HEK293 (cell line): ENCODE data around the gene NFIX.

ENCODE experiments used
- CTCF ChIA-PET: fragments of 350-600 bp; formaldehyde crosslinking; extraction: SDS; loops from one replicate; lab custom pipeline; 2021; ENCODE audit warnings: antibody characterized with exemption; lab: Yijun Ruan, JAX
- POLR2A ChIA-PET: fragments of 300-600 bp; formaldehyde crosslinking; extraction: SDS; loops from one replicate; lab custom pipeline; 2020; ENCODE audit warnings: antibody characterized with exemption, inconsistent platforms; lab: Yijun Ruan, JAX
- H3K27ac ChIP-seq: fragments of 200-500 bp; sonication (Bioruptor generic); 2 replicates; pipeline ENCODE4 v1.5.1; 2014; ENCODE audit warnings: low read depth, low read length, control low read depth, inconsistent platforms; ENCODE audit errors: extremely low read depth
- H3K36me3 ChIP-seq, 2 experiments: fragments of 200-500 bp in 1 of 2; sonication (Bioruptor generic) in 1 of 2; 1 replicate in 1 of 2; 2 replicates in 1 of 2; pipeline ENCODE4 v1.5.1; 2014 to 2017; ENCODE audit warnings: inconsistent platforms in 2 of 2, low read length in 2 of 2; ENCODE audit not compliant: control insufficient read depth in 2 of 2, insufficient read depth in 1 of 2
- H3K4me1 ChIP-seq: fragments of 200-500 bp; sonication (Bioruptor generic); 2 replicates; pipeline ENCODE4 v1.5.1; 2014; ENCODE audit warnings: mild to moderate bottlenecking, low read length, inconsistent platforms; ENCODE audit not compliant: control insufficient read depth, insufficient read depth
- H3K4me3 ChIP-seq: 2 replicates; pipeline ENCODE4 v1.5.1; 2011; ENCODE audit warnings: low read depth, mild to moderate bottlenecking, control low read depth, low read length, moderate library complexity
- H3K9me3 ChIP-seq: fragments of 200-500 bp; sonication (Bioruptor generic); 2 replicates; pipeline ENCODE4 v1.5.1; 2014; ENCODE audit warnings: low read depth, low read length, inconsistent platforms; ENCODE audit not compliant: control insufficient read depth, insufficient read depth
- FEZF1 ChIP-seq: fragments of 450-650 bp; formaldehyde crosslinking; IDR thresholded peaks from 2 replicates; pipeline ENCODE4 v1.5.1; 2016; ENCODE audit warnings: missing biosample characterization, missing genetic modification characterization
- GLIS2 ChIP-seq: fragments of 450-650 bp; formaldehyde crosslinking; IDR thresholded peaks from 2 replicates; pipeline ENCODE4 v1.5.1; 2016; ENCODE audit warnings: missing biosample characterization, missing genetic modification characterization
- HOXD13 ChIP-seq: sonication (generic); formaldehyde crosslinking; IDR thresholded peaks from 2 replicates; pipeline ENCODE4 v1.8.0; 2022; ENCODE audit warnings: missing genetic modification reagents, borderline replicate concordance
- MEIS1 ChIP-seq: sonication (generic); formaldehyde crosslinking; IDR thresholded peaks from 2 replicates; pipeline ENCODE4 v1.8.1; 2022; ENCODE audit warnings: missing genetic modification reagents, mild to moderate bottlenecking, borderline replicate concordance
- PRDM1 ChIP-seq: fragments of 450-650 bp; formaldehyde crosslinking; IDR thresholded peaks from 2 replicates; pipeline ENCODE4; 2016; ENCODE audit warnings: missing biosample characterization, missing genetic modification characterization
- SCRT2 ChIP-seq: fragments of 450-650 bp; formaldehyde crosslinking; IDR thresholded peaks from 2 replicates; pipeline ENCODE4 v1.5.1; 2016; ENCODE audit warnings: missing biosample characterization, missing genetic modification characterization
- ZFP3 ChIP-seq: fragments of 450-650 bp; formaldehyde crosslinking; IDR thresholded peaks from 2 replicates; pipeline ENCODE4 v1.5.1; 2016; ENCODE audit warnings: low read depth, missing biosample characterization, missing genetic modification characterization
- ZFP37 ChIP-seq: fragments of 450-650 bp; formaldehyde crosslinking; IDR thresholded peaks from 2 replicates; pipeline ENCODE4 v1.5.1; 2016; ENCODE audit warnings: missing biosample characterization, missing genetic modification characterization
- ZIC2 ChIP-seq: fragments of 450-650 bp; formaldehyde crosslinking; IDR thresholded peaks from 2 replicates; pipeline ENCODE4 v1.5.1; 2016; ENCODE audit warnings: missing biosample characterization, missing genetic modification characterization
- ZNF157 ChIP-seq: fragments of 450-650 bp; formaldehyde crosslinking; IDR thresholded peaks from 2 replicates; pipeline ENCODE4 v1.5.1; 2016; ENCODE audit warnings: missing biosample characterization, missing genetic modification characterization
- ZNF2 ChIP-seq: fragments of 450-650 bp; formaldehyde crosslinking; IDR thresholded peaks from 2 replicates; pipeline ENCODE4 v1.5.1; 2016; ENCODE audit warnings: missing biosample characterization, missing genetic modification characterization
- ZNF426 ChIP-seq: fragments of 450-650 bp; formaldehyde crosslinking; IDR thresholded peaks from 2 replicates; pipeline ENCODE4 v1.5.1; 2017; ENCODE audit warnings: missing biosample characterization, missing genetic modification characterization, mild to moderate bottlenecking, inconsistent platforms, moderate library complexity
- ZNF560 ChIP-seq: fragments of 450-650 bp; formaldehyde crosslinking; IDR thresholded peaks from 2 replicates; pipeline ENCODE4 v1.5.1; 2017; ENCODE audit warnings: missing biosample characterization, missing genetic modification characterization, borderline replicate concordance
- ZNF623 ChIP-seq: fragments of 450-650 bp; formaldehyde crosslinking; IDR thresholded peaks from 2 replicates; pipeline ENCODE4 v1.5.1; 2016; ENCODE audit warnings: missing biosample characterization, missing genetic modification characterization
- ZNF654 ChIP-seq: fragments of 450-650 bp; formaldehyde crosslinking; IDR thresholded peaks from 2 replicates; pipeline ENCODE4 v1.5.1; 2016; ENCODE audit warnings: low read depth, missing biosample characterization, missing genetic modification characterization
- ZNF768 ChIP-seq: fragments of 450-650 bp; formaldehyde crosslinking; IDR thresholded peaks from 2 replicates; pipeline ENCODE4 v1.5.1; 2018; ENCODE audit warnings: missing biosample characterization, mild to moderate bottlenecking, missing genetic modification characterization
- TF ChIP-seq, protein P1 (sequence below): fragments of 450-650 bp; formaldehyde crosslinking; IDR thresholded peaks from 2 replicates; pipeline ENCODE4 v1.5.1; 2017; ENCODE audit warnings: missing biosample characterization, missing genetic modification characterization

The NFIX gene

DNA sequence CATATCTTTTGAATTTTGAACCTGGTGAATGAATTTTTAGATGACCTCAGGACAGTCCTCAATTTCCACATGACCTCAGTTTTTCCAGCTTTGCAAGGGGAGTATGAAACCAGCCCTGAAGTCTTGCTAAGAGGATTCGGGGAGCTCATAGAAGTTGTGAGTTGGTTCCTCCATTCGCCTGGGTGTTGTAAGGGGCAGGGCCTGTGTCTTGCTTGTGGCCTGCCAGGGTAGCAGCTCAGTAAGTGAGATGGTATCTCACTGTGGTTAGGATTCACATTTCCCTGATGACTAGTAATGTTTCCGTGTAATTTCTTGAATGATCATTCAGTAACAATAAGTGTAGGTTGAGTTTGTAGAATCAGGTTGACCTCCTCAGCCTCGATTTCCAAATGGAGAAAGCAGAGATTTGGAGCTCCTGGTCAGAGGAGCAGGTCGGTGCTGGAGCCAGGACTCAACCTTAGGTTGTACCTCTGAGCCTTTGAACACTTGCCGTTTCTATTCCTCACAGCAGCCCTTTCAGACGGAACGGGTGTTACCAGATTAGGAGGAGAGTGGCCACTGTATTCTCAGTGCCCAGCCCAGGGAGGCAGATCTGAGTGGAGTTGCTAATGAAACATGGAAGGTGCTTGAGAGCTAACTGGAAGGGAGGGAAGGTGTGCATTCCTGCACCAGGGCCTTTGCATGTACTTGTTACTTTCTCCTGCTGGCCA, 137.4 kb downstream of the NFIX start:
- ChIA-PET POLR2A (interaction anchor here (0.7 to 1.5 kb wide), 4 partner anchors 9 to 27 kb away, joined by 3 to 6 read pairs (median 4); partner anchors contain the start of genes IER2 and STX10), CTCF (interaction anchor here (0.6 to 1.6 kb wide), 3 partner anchors 10 to 1826 kb away, joined by 3 to 5 read pairs (median 3); no protein-coding TSS in a partner anchor)
- no peaks in the 10 kb centered on the region for H3K9me3 ChIP-seq
- no peak overlapping the region; the same call in 1 of the 2 replicates for H3K27ac ChIP-seq
- TF ChIP-seq ZNF623 (tag by site-specific recombination) (peak; percentile 86), PRDM1 (tag by site-specific recombination) (0 out of 2 replicates have a peak, but pooled peaks have one; percentile 22), ZIC2 (tag by site-specific recombination) (no peak), FEZF1 (tag by site-specific recombination) (no peak)
- no peak overlapping the region for H3K4me3 ChIP-seq
- peaks cover 7 to 55% of the 10 kb centered on the region in 2 experiments; a peak in 2 of 3 replicates for H3K36me3 ChIP-seq
- H3K4me1 ChIP-seq, result no peaks in the 10 kb centered on the region

DNA sequence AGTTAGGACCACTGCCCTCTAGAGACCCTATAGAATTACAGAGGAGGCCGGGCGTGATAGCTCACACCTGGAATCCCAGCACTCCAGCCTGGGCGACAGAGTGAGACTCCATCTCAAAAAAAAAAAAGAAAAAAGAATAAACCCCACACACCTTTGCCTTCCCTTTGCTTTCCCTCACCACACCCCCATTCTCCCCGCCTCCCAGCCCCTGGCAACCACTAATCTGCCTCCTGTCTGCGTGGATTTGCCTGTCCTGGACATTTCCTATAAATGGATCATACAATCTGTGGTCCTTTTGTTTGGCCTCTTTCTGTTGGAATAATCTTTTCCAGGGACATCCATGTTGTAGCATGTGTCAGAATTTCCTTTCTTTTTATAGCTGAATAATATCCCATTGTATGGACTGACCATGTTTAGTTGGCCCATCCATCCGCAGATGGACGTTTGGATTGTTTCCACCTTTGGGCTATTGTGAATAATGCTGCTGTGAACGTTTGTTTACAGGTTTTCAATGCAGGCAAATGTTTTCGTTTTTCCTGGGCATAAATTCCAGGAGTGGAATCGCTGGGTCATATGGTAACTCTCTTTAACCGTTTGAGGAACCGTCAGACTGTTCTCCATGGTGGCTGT, 138.1 kb downstream of the NFIX start:
- ChIA-PET CTCF (interaction anchor here (1.6 kb wide), 1 partner anchor 9 kb away, joined by 5 read pairs; no protein-coding TSS in a partner anchor), POLR2A (interaction anchor here (0.6 to 1.5 kb wide), 3 partner anchors 8 to 1299 kb away, joined by 3 to 6 read pairs (median 4); partner anchors contain the start of genes IER2 and STX10)
- Histone ChIP-seq H3K4me1 (no peaks in the 10 kb centered on the region), H3K9me3 (no peaks in the 10 kb centered on the region), H3K4me3 (no peak overlapping the region), H3K27ac (no peak overlapping the region), H3K36me3 (peaks cover 7 to 57% of the 10 kb centered on the region in 2 experiments; a peak in 2 of 3 replicates)
- TF ChIP-seq HOXD13 (CRISPR knock-in tag) (no peak), GLIS2 (no peak), ZNF654 (tag by site-specific recombination) (no peak)

DNA sequence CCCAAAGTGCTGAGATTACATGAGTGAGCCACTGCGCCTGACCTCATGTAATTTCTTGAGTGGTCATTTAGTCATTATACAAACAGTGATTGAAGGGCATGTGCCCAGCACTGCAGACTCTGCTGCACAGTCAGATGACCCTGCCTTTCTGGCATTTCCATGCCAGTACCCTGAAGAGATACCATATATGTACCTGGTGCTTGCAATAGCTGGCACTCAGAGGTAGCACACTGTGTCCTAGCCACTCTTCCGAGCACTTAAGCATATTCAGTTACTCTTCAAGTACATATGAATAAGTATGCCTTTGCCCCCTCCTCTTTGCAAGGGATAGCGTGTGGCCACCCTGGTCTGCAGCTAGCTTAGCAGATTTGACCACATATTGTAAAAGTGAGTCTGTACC, 139.4 kb downstream of the NFIX start:
- Histone ChIP-seq H3K9me3 (no peaks in the 10 kb centered on the region), H3K4me1 (no peaks in the 10 kb centered on the region), H3K27ac (no peak overlapping the region), H3K4me3 (no peak overlapping the region), H3K36me3 (peaks cover 11 to 62% of the 10 kb centered on the region in 2 experiments; a peak in 2 of 3 replicates)
- ChIA-PET CTCF (interaction anchor here (0.5 kb wide), 2 partner anchors 19 to 169 kb away, joined by 3 to 5 read pairs; no protein-coding TSS in a partner anchor), POLR2A (interaction anchor here (1.0 kb wide), 1 partner anchor 18 kb away, joined by 4 read pairs; no protein-coding TSS in a partner anchor)
- TF ChIP-seq ZNF768, result no peak
- no peak for TF ChIP-seq ZNF157 (tag by site-specific recombination)
- TF ChIP-seq, protein P1, sequence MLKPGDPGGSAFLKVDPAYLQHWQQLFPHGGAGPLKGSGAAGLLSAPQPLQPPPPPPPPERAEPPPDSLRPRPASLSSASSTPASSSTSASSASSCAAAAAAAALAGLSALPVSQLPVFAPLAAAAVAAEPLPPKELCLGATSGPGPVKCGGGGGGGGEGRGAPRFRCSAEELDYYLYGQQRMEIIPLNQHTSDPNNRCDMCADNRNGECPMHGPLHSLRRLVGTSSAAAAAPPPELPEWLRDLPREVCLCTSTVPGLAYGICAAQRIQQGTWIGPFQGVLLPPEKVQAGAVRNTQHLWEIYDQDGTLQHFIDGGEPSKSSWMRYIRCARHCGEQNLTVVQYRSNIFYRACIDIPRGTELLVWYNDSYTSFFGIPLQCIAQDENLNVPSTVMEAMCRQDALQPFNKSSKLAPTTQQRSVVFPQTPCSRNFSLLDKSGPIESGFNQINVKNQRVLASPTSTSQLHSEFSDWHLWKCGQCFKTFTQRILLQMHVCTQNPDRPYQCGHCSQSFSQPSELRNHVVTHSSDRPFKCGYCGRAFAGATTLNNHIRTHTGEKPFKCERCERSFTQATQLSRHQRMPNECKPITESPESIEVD (tag by site-specific recombination), result no peak
- TF ChIP-seq ZNF426 (tag by site-specific recombination), result no peak
- no peak for TF ChIP-seq ZFP37
- no peak for TF ChIP-seq MEIS1 (CRISPR knock-in tag)
- no peak for TF ChIP-seq ZNF2 (tag by site-specific recombination)
- TF ChIP-seq SCRT2 (tag by site-specific recombination), result no peak
- no peak for TF ChIP-seq ZFP3 (tag by site-specific recombination)
- TF ChIP-seq ZNF560 (tag by site-specific recombination), result no peak
